Lower leg skin (tissue), 3 donors: ENCODE results near the gene ACSF3.

Experiments
- CTCF ChIP-seq, 3 donors: fragments of 450-650 bp; IDR thresholded peaks; one replicate each; pipeline ENCODE4 v1.5.1; 2016; ENCODE audit warnings: antibody characterized with exemption in 3 of 3, mild to moderate bottlenecking in 3 of 3, moderate library complexity in 2 of 3
- POLR2A ChIP-seq, 2 donors: fragments of 450-650 bp; IDR thresholded peaks; one replicate each; pipeline ENCODE4 v1.6.1; 2016 to 2017; ENCODE audit warnings: antibody characterized with exemption in 2 of 2, mild to moderate bottlenecking in 1 of 2, moderate library complexity in 1 of 2

- TF ChIP-seq CTCF (IDR thresholded peaks at IDR 0.05) (no peak), POLR2A (IDR thresholded peaks at IDR 0.05) (no peak)
These were observed 44.8 kb downstream of the ACSF3 start for GRCh38 chr16:89138513-89138795.
